AG09319 (cell line): Measurements from ENCODE around the gene SH2D6.
"Not testable (repeated sequence)": the region's sequence is repeated elsewhere in the genome, so short reads cannot be mapped to it uniquely, and the experiment has no call there.

ENCODE experiments used
- DNase-seq: peaks from one replicate; pipeline ENCODE4 v3.0.0-alpha.2; 2010; ENCODE audit warnings: low read depth; ENCODE audit errors: extremely low read depth
- CTCF ChIP-seq: IDR thresholded peaks from 2 replicates; pipeline ENCODE4 v1.5.1; 2011; ENCODE audit warnings: low read depth, mild to moderate bottlenecking, inconsistent platforms, low read length, moderate library complexity

Gene SH2D6

DNA sequence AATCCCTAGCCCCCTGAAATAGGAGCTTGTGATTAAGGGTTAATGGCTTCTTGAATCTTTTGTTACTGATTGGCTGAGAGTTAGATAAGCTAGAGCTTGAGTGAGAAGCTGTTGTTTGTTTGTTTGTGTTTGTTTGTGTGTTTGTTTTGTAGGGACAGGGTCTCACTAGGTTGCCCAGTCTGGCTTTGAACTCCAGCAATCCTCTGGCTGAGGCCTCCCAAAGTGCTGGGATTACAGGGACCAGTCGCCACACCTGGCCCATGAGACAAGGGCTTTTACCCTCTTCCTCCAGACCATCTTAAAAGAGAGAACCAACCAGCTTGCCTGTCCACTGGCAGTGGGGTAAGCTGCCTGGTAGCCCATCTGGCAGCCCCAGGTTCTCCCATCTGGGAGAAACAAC lies 58.1 kb downstream of the SH2D6 start:
- TF ChIP-seq CTCF, result no peak
- no peak for DNase-seq

GRCh38 chr2:85477884-85478283 lies 59.4 kb downstream of the SH2D6 start:
- TF ChIP-seq CTCF, result no peak

DNA sequence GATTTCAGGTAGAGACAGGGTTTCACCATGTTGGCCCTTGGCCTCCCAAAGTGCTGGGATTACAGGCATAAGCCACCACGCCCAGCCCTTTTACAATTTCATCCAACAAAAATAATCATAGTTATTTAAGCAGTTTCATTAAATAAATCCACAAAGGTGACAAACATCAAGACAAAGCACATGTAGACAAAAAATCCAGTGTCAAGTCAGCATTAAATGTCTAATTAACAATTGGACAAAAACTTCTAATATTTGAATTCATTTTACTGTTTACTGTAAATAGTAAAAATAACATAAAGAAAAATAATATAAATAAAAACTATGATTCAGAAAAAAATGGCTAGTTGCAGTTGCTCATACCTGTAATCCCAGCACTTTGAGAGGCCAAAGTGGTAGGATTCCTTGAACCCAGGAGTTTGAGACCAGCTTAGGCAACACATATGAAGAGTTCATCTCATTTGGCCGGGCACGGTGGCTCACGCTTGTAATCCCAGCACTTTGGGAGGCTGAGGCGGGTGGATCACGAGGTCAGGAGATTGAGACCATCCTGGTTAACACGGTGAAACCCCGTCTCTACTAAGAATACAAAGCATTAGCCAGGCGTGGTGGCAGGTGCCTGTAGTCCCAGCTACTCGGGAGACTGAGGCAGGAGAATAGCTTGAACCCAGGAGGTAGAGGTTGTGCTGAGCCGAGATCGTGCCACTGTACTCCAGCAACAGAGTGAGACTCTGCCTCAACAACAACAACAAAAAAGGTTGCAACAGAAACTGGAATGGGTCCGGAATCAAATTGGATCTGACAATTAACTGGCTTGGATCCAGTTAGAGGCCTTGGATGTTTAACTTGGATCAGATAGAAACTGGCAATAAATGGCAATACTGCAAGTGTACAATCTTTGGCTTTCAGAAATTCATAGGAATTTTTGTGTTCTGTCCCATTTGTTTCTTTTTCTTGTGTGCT lies 63.6 kb downstream of the SH2D6 start:
- no peak for DNase-seq
- no peak for TF ChIP-seq CTCF

More at GRCh38 chr2:85477884-85478283, 59.4 kb downstream of the SH2D6 start:
- no peak for DNase-seq

- DNase-seq, result not testable (repeated sequence)
Measured at GRCh38 chr2:85484615-85485014, 66.1 kb downstream of the SH2D6 start.

DNA sequence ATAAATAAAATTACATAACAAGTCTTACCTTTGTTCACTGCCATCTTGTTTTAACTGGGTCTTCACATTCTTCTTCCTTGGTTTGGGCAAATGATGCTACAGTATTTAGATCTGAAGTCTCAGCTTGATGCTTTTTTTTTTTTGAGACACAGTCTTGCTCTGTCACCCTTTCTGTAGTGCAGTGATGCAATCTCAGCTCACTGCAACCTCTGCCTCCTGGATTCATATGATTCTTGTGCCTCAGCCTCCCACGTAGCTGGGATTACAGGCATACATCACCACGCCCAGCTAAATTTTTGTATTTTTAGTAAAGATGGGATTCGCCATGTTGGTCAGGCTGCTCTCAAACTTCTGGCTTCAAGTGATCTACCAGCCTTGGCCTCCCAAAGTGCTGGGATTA lies 67.3 kb downstream of the SH2D6 start:
- DNase-seq, result no peak
- no peak for TF ChIP-seq CTCF
